ENCODE data around the gene SEC23A. TPM values are rescaled to one million over a fixed set of nuclear protein-coding genes. Genes with fewer than 3 reads are reported as not detected.
"Not testable (repeated sequence)": the region's sequence is repeated elsewhere in the genome, so short reads cannot be mapped to it uniquely, and the experiment has no call there.

SEC23A gene
- total RNA-seq, 4 donors from 2014 or later = 33.8 to 59.1 (median 50.3) TPM

- Histone ChIP-seq H3K4me3 (no peak overlapping the region), H3K4me1 (no peaks in the 10 kb centered on the region), H3K36me3 (peaks cover 74% of the 10 kb centered on the region), H3K27ac (no peak overlapping the region), H3K9me3 (no peaks in the 10 kb centered on the region), H3K27me3 (no peaks in the 10 kb centered on the region)
- DNase-seq (ENCODE audit: low spot score in 2 of 2) = no peak
- WGBS = 89% methylated on average over 10 of the region's 10 CpGs
- no peak for TF ChIP-seq POLR2A (IDR thresholded peaks at IDR 0.05)
- no peak for TF ChIP-seq POLR2AphosphoS5 (IDR thresholded peaks at IDR 0.05)
- TF ChIP-seq EP300 (IDR thresholded peaks at IDR 0.05) = no peak
- TF ChIP-seq, protein P1, sequence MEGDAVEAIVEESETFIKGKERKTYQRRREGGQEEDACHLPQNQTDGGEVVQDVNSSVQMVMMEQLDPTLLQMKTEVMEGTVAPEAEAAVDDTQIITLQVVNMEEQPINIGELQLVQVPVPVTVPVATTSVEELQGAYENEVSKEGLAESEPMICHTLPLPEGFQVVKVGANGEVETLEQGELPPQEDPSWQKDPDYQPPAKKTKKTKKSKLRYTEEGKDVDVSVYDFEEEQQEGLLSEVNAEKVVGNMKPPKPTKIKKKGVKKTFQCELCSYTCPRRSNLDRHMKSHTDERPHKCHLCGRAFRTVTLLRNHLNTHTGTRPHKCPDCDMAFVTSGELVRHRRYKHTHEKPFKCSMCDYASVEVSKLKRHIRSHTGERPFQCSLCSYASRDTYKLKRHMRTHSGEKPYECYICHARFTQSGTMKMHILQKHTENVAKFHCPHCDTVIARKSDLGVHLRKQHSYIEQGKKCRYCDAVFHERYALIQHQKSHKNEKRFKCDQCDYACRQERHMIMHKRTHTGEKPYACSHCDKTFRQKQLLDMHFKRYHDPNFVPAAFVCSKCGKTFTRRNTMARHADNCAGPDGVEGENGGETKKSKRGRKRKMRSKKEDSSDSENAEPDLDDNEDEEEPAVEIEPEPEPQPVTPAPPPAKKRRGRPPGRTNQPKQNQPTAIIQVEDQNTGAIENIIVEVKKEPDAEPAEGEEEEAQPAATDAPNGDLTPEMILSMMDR (IDR thresholded peaks at IDR 0.05) = no peak
Measured at GRCh38 chr14:39055786-39056474, 47.1 kb downstream of the SEC23A start.

DNA sequence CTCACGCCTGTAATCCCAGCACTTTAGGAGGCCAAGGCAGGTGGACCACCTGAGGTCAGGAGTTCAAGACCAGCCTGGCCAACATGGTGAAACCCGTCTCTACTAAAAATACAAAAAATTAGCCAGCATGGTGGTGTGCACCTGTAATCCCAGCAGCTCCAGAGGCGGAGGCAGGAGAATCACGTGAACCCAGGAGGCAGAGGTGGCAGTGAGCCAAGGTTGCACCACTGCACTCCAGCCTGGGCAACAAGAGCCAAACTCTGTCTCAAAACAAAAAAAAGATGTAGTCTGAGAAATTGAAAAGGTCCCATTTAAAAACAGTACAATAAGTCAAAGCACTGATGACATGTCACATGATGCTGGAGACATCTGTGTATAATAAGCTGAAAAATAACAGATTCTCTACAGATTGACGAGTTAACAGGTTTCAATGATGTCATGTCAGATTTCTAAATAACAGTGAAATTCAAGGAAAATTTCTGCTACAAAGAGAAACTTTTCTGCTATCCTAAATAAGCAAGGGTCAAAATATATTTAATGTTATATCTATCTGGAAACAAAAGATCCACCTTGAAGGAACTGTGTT is 50.1 kb downstream of the SEC23A start:
- peaks cover 75% of the 10 kb centered on the region for H3K36me3 ChIP-seq
- 79% methylated on average over 5 of the region's 5 CpGs for WGBS
- H3K27ac ChIP-seq; DNase-seq (ENCODE audit: low spot score in 2 of 2); H3K27me3 ChIP-seq; H3K4me3 ChIP-seq; H3K4me1 ChIP-seq; H3K9me3 ChIP-seq: not testable (repeated sequence)

- Histone ChIP-seq H3K4me3 (no peak overlapping the region), H3K27ac (no peak overlapping the region), H3K36me3 (peaks cover 86% of the 10 kb centered on the region), H3K4me1 (no peaks in the 10 kb centered on the region), H3K9me3 (no peaks in the 10 kb centered on the region), H3K27me3 (no peaks in the 10 kb centered on the region)
- TF ChIP-seq EP300 (IDR thresholded peaks at IDR 0.05) (no peak), POLR2AphosphoS5 (IDR thresholded peaks at IDR 0.05) (no peak), POLR2A (IDR thresholded peaks at IDR 0.05) (no peak)
- TF ChIP-seq, protein P1 (IDR thresholded peaks at IDR 0.05) = no peak
- DNase-seq (ENCODE audit: low spot score in 2 of 2) = no peak
- WGBS = 95% methylated on average over 2 of the region's 2 CpGs
Measured at GRCh38 chr14:39050389-39050788, 52.6 kb downstream of the SEC23A start.

DNA sequence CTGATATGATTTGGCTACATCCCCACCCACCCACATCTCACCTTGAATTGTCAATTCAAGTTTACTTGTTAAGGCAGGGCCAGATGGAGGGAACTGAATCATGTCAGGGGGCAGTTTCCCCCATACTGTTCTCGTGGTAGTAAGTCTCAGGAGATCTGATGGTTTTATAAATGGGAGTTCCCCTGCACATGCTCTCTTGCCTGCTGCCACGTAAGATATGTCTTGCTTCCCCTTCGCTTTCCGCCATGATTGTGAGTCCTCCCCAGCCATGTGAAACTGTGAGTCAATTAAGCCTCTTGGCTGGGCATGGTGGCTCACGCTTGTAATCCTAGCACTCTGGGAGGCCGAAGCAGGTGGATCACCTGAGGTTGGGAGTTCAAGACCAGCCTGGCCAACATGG is 57.1 kb downstream of the SEC23A start:
- not testable (repeated sequence) for H3K9me3 ChIP-seq; H3K4me1 ChIP-seq; H3K27me3 ChIP-seq; H3K4me3 ChIP-seq; DNase-seq (ENCODE audit: low spot score in 2 of 2); H3K27ac ChIP-seq
- WGBS = 96% methylated on average over 6 of the region's 6 CpGs
- peaks cover 68% of the 10 kb centered on the region for H3K36me3 ChIP-seq

- H3K4me1 ChIP-seq = no peaks in the 10 kb centered on the region
- no peaks in the 10 kb centered on the region for H3K9me3 ChIP-seq
- no peaks in the 10 kb centered on the region for H3K27me3 ChIP-seq
- TF ChIP-seq POLR2AphosphoS5 (IDR thresholded peaks at IDR 0.05) = no peak
- TF ChIP-seq EP300 (IDR thresholded peaks at IDR 0.05) = no peak
- TF ChIP-seq POLR2A (IDR thresholded peaks at IDR 0.05) = no peak
- TF ChIP-seq, protein P1 (IDR thresholded peaks at IDR 0.05) = no peak
- no peak overlapping the region for H3K27ac ChIP-seq
- peaks cover 76% of the 10 kb centered on the region for H3K36me3 ChIP-seq
- no peak for DNase-seq (ENCODE audit: low spot score in 2 of 2)
- WGBS = 84% methylated on average over 1 of the region's 1 CpG
- no peak overlapping the region for H3K4me3 ChIP-seq
Measured at GRCh38 chr14:39043352-39043943, 59.6 kb downstream of the SEC23A start.

- no peaks in the 10 kb centered on the region for H3K4me1 ChIP-seq
- H3K36me3 ChIP-seq = peaks cover 74% of the 10 kb centered on the region
- no peak overlapping the region for H3K27ac ChIP-seq
- 97% methylated on average over 2 of the region's 2 CpGs for WGBS
- no peak for DNase-seq (ENCODE audit: low spot score in 2 of 2)
- H3K4me3 ChIP-seq = no peak overlapping the region
- H3K9me3 ChIP-seq = no peaks in the 10 kb centered on the region
- no peaks in the 10 kb centered on the region for H3K27me3 ChIP-seq
- TF ChIP-seq EP300 (IDR thresholded peaks at IDR 0.05) (no peak), POLR2AphosphoS5 (IDR thresholded peaks at IDR 0.05) (no peak), POLR2A (IDR thresholded peaks at IDR 0.05) (no peak)
- TF ChIP-seq, protein P1 (IDR thresholded peaks at IDR 0.05) = no peak
Measured at GRCh38 chr14:39040529-39040928, 62.5 kb downstream of the SEC23A start.

All from suprapubic skin (tissue), 4 donors.